Neuronal stem cell (in vitro differentiated cells): ENCODE results near the gene PXK.

Experiments
- DNase-seq: peaks from one replicate; pipeline ENCODE4 v3.0.0-alpha.2; 2013; ENCODE audit warnings: low spot score
- H2AFZ ChIP-seq: one replicate; pipeline ENCODE4 v1.6.1; 2013; ENCODE audit warnings: mild to moderate bottlenecking, low read length, inconsistent platforms
- H2AK5ac ChIP-seq: 2 replicates; pipeline ENCODE4 v1.6.1; 2013; ENCODE audit warnings: low read depth, mild to moderate bottlenecking, inconsistent platforms, low read length, moderate library complexity, mixed read lengths
- H2BK120ac ChIP-seq: 2 replicates; pipeline ENCODE4 v1.6.1; 2013; ENCODE audit warnings: low read depth, mild to moderate bottlenecking, inconsistent platforms, low read length, moderate library complexity, mixed read lengths
- H2BK12ac ChIP-seq: one replicate; pipeline ENCODE4 v1.6.1; 2013; ENCODE audit warnings: low read length, inconsistent platforms
- H2BK15ac ChIP-seq: 2 replicates; pipeline ENCODE4 v1.6.1; 2013; ENCODE audit warnings: mild to moderate bottlenecking, low read length, inconsistent platforms, mixed read lengths
- H2BK5ac ChIP-seq: one replicate; pipeline ENCODE4 v1.6.1; 2013; ENCODE audit warnings: inconsistent platforms, mild to moderate bottlenecking, low read length, moderate library complexity
- H3K14ac ChIP-seq: one replicate; pipeline ENCODE4 v1.6.1; 2013; ENCODE audit warnings: low read length, inconsistent platforms
- H3K18ac ChIP-seq: 2 replicates; pipeline ENCODE4 v1.6.1; 2013; ENCODE audit warnings: low read length, inconsistent platforms
- H3K23ac ChIP-seq: 2 replicates; pipeline ENCODE4 v1.6.1; 2013; ENCODE audit warnings: low read depth, mild to moderate bottlenecking, mixed read lengths, low read length, inconsistent platforms; ENCODE audit not compliant: poor library complexity
- H3K27ac ChIP-seq: replicated peaks from 3 replicates; pipeline ENCODE4 v1.5.1; 2013; ENCODE audit warnings: low read length, inconsistent platforms
- H3K27me3 ChIP-seq, 3 experiments: 2 replicates each; pipeline ENCODE4 v1.6.1; 2013; ENCODE audit warnings: low read length in 3 of 3, mild to moderate bottlenecking in 2 of 3, inconsistent platforms in 1 of 3, low read depth in 1 of 3, mixed read lengths in 1 of 3, moderate library complexity in 1 of 3; ENCODE audit not compliant: control insufficient read depth in 3 of 3, insufficient read depth in 3 of 3
- H3K36me3 ChIP-seq, 2 donors: replicated peaks in 1 of 2; 2 replicates each; pipeline ENCODE4 v1.6.1; 2013; ENCODE audit warnings: low read length in 2 of 2; ENCODE audit not compliant: control insufficient read depth in 2 of 2, insufficient read depth in 2 of 2
- H3K4ac ChIP-seq: 2 replicates; pipeline ENCODE4 v1.6.1; 2013; ENCODE audit warnings: inconsistent platforms, mild to moderate bottlenecking, low read length, moderate library complexity
- H3K4me1 ChIP-seq, 2 donors: 1 replicate in 1 of 2; 2 replicates in 1 of 2; pipeline ENCODE4 v1.6.1; 2013; ENCODE audit warnings: low read length in 2 of 2, low read depth in 1 of 2; ENCODE audit not compliant: control insufficient read depth in 2 of 2, insufficient read depth in 1 of 2
- H3K4me2 ChIP-seq: one replicate; pipeline ENCODE4 v1.6.1; 2013; ENCODE audit warnings: mild to moderate bottlenecking, low read length, inconsistent platforms; ENCODE audit not compliant: insufficient read depth, poor library complexity, severe bottlenecking
- H3K4me3 ChIP-seq, 2 donors: 2 replicates each; pipeline ENCODE4 v1.5.1; 2013; ENCODE audit warnings: low read length in 2 of 2, mild to moderate bottlenecking in 2 of 2, inconsistent platforms in 1 of 2, moderate library complexity in 1 of 2
- H3K79me1 ChIP-seq: one replicate; pipeline ENCODE4 v1.6.1; 2013; ENCODE audit warnings: low read depth, mild to moderate bottlenecking, inconsistent platforms, low read length, moderate library complexity
- H3K9ac ChIP-seq: one replicate; pipeline ENCODE4 v1.6.1; 2013; ENCODE audit warnings: mild to moderate bottlenecking, low read depth, low read length, inconsistent platforms; ENCODE audit not compliant: poor library complexity
- H3K9me3 ChIP-seq, 2 donors: replicated peaks in 1 of 2; 2 replicates each; pipeline versions ENCODE3 to v1.6.1; 2013; ENCODE audit warnings: low read length in 2 of 2, mild to moderate bottlenecking in 2 of 2, inconsistent platforms in 1 of 2, low read depth in 1 of 2, mixed read lengths in 1 of 2, moderate library complexity in 1 of 2; ENCODE audit not compliant: control insufficient read depth in 2 of 2, insufficient read depth in 1 of 2
- H4K8ac ChIP-seq: one replicate; pipeline ENCODE4 v1.6.1; 2013; ENCODE audit warnings: low read depth, mild to moderate bottlenecking, inconsistent platforms, low read length, moderate library complexity
- H4K91ac ChIP-seq: one replicate; pipeline ENCODE4 v1.6.1; 2013; ENCODE audit warnings: low read length, low read depth, mild to moderate bottlenecking, inconsistent platforms; ENCODE audit not compliant: poor library complexity
- WGBS, 2 donors: extraction: QIAGEN DNeasy Blood & Tissue Kit; methylation state at CpG; one replicate each; pipeline ENCODE4 v1.1.7; 2013; ENCODE audit warnings: missing lambda C conversion rate in 2 of 2, mixed read lengths in 1 of 2; ENCODE audit not compliant: insufficient read length in 2 of 2, insufficient replicate concordance in 1 of 2; ENCODE audit errors: extremely low coverage in 2 of 2; 5-methylcytosine and 5-hydroxymethylcytosine counted together

The PXK gene

DNA sequence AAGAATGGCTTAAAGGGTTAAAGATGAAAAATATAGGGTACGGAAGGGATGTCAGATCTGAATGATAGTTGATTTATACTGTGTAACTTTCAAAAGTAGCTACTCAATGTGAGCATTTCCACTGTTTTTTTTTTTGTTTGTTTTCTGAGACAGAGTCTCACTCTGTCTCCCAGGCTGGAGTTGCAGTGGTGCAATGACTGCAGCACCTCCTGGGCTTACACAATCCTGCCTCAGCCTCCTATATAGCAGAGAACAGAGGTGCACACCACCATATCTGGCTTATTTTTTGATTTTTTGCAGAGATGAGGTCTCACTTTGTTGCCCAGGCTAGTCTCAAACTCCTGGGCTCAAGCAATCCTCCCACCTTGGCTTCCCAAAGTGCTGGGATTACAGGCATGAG lies 9.9 kb upstream of the PXK start:
- H3K36me3 ChIP-seq: peaks cover 7 to 32% of the 10 kb centered on the region in 2 donors
- H3K4me2 ChIP-seq: no peak overlapping the region
- H3K9ac ChIP-seq: no peak overlapping the region
- no peak overlapping the region for H3K14ac ChIP-seq
- H3K23ac ChIP-seq: no peak overlapping the region
- no peak overlapping the region for H3K27ac ChIP-seq
- no peak overlapping the region for H3K18ac ChIP-seq
- no peak overlapping the region for H2BK120ac ChIP-seq
- no CpG with 5 or more reads among the region's 1 CpG for WGBS, 2 donors
- H3K79me1 ChIP-seq: no peaks in the 10 kb centered on the region
- H2BK12ac ChIP-seq: no peak overlapping the region
- H2BK5ac ChIP-seq: no peak overlapping the region
- no peak overlapping the region for H4K8ac ChIP-seq
- no peaks in the 10 kb centered on the region for H3K9me3 ChIP-seq
- H3K4me1 ChIP-seq: no peaks in the 10 kb centered on the region
- H3K27me3 ChIP-seq: no peaks in the 10 kb centered on the region
- no peak overlapping the region for H2AK5ac ChIP-seq
- no peak overlapping the region for H3K4me3 ChIP-seq
- no peak overlapping the region for H3K4ac ChIP-seq
- no peak overlapping the region for H2AFZ ChIP-seq
- H2BK15ac ChIP-seq: no peak overlapping the region
- DNase-seq: no peak
- no peak overlapping the region for H4K91ac ChIP-seq

DNA sequence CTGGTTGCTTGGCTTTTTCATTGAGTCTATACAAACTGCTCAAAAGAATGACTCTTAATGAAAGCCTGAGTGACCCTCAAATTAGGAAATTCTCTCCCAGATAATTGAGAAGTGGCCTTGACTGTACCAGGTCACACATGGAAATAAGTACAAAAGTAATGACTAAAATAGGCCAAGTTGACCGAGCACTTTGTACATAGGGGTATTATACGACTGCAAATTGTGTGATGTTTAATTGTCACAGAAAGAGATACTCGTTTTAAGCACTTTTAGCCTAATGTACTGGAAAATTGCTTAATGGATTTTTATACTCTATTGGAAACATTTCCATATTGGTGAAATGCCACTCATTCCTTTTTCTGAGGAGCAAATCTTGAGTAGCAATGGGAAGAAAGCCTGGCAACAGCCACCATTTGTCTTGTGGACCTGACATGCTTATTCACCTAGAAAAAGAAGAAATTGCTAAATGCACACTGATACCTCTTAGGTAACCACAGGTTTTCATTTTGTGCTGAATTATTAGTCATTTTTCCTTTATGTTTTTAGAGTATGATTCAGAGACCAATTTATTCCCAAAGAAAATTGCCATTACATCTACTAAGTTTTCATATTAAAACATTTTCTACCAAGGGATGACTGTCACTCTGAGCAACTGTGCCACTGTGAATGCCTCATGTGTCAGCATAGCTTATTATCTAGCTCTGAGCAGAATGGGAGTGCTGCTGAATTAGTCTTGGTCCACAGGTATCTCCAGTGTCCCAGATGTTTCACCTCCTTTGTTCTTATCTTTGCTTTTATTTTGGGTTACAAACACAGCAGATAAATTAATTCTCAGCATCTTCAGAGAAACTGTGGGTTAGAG lies 8.9 kb upstream of the PXK start:
- Histone ChIP-seq H3K27me3 (no peaks in the 10 kb centered on the region), H3K36me3 (peaks cover 3 to 23% of the 10 kb centered on the region in 2 donors), H2AFZ (no peak overlapping the region), H3K4me1 (no peaks in the 10 kb centered on the region), H2BK15ac (no peak overlapping the region), H3K4me2 (no peak overlapping the region), H4K91ac (no peak overlapping the region), H3K4me3 (no peak overlapping the region), H3K14ac (no peak overlapping the region), H2BK12ac (no peak overlapping the region), H3K9me3 (no peaks in the 10 kb centered on the region), H2BK5ac (no peak overlapping the region), H3K18ac (no peak overlapping the region), H3K23ac (no peak overlapping the region), H4K8ac (no peak overlapping the region), H2AK5ac (no peak overlapping the region), H3K4ac (no peak overlapping the region), H3K27ac (no peak overlapping the region), H3K79me1 (no peaks in the 10 kb centered on the region), H3K9ac (no peak overlapping the region), H2BK120ac (no peak overlapping the region)
- no CpG with 5 or more reads among the region's 3 CpGs for WGBS, 2 donors
- no peak for DNase-seq

DNA sequence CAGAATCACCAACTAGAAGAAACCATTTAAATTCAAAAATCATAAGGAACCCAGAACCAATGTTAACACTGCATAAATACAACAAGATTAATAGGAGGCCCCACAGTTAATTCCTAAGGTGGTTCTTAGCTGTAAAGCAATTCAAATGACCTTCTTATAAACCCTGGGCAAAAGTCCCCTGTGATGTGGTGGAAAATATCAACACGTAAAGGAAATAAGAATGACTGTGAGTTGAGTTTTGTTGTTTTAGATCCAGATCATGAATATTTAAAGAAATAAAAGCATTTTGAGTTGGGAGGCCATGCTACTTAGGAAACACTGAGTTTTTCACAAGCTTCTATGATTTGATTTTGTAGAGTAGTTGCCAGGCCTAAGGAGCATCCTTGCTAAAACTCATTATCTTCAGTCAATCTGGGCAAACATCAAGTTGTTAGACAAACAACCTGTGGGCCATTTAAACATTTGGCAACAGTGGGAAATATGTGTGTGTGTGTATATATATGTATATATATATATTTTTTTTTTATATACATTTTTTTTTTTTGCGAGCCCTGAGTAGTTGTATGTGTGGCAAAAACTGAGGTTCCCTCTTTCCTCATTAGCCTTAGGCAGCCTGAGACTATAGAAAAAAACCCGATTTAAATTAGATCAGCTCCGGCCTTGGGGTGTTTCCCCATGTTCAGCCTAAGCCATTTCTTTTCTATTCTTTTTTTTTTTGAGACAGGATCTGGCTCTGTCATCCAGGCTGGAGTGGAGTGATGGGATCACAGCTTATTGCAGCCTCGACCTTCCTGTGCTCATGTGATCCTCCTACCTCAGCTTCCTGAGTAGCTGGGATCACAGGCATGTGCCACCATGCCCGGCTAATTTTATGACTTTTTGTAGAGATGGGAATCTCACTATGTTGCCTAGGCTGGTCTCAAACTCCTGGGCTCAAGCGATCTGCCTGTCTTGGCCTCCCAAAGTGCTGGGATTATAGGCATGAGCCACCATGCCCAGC lies 8.0 kb upstream of the PXK start:
- H3K27ac ChIP-seq: no peak overlapping the region
- no peak overlapping the region for H3K9ac ChIP-seq
- no peak overlapping the region for H3K14ac ChIP-seq
- H3K27me3 ChIP-seq: no peaks in the 10 kb centered on the region
- no peak overlapping the region for H2AK5ac ChIP-seq
- H3K79me1 ChIP-seq: no peaks in the 10 kb centered on the region
- H2BK5ac ChIP-seq: no peak overlapping the region
- H3K4ac ChIP-seq: no peak overlapping the region
- H2AFZ ChIP-seq: no peak overlapping the region
- H3K36me3 ChIP-seq: peaks cover 0 to 14% of the 10 kb centered on the region in 2 donors
- no CpG with 5 or more reads among the region's 7 CpGs for WGBS, 2 donors
- no peaks in the 10 kb centered on the region for H3K9me3 ChIP-seq
- H2BK15ac ChIP-seq: no peak overlapping the region
- H3K18ac ChIP-seq: no peak overlapping the region
- H4K8ac ChIP-seq: no peak overlapping the region
- no peak for DNase-seq
- H3K4me2 ChIP-seq: no peak overlapping the region
- H2BK120ac ChIP-seq: no peak overlapping the region
- H4K91ac ChIP-seq: no peak overlapping the region
- no peak overlapping the region for H3K23ac ChIP-seq
- no peak overlapping the region for H3K4me3 ChIP-seq
- no peak overlapping the region for H2BK12ac ChIP-seq
- no peaks in the 10 kb centered on the region for H3K4me1 ChIP-seq

DNA sequence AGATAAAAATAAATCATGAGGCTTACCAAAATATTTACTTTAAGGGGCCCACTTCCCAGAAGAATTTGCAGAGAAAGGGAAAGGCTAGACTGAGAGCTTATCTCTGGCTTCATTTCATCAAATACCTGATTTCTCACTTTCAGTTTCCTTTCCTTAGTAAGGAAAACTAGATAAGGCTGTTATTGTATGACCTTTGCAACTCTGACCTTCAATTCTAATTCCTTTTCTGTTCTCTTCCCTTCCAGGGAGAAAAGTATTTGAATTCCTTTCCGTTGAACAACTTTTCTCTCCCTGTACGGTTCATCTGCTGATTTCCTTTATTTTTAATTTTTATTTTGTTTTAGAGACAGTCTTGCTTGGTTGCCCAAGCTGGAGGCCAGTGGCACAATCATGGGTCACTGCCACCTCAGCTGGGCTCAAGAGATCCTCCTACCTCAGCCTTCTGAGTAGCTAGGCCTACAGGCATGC lies 7.1 kb upstream of the PXK start:
- H3K9ac ChIP-seq: no peak overlapping the region
- H3K4me1 ChIP-seq: no peaks in the 10 kb centered on the region
- no peaks in the 10 kb centered on the region for H3K27me3 ChIP-seq
- no peak overlapping the region for H2AFZ ChIP-seq
- H4K8ac ChIP-seq: no peak overlapping the region
- no peak overlapping the region for H2BK120ac ChIP-seq
- H3K18ac ChIP-seq: no peak overlapping the region
- H3K9me3 ChIP-seq: no peaks in the 10 kb centered on the region
- peaks cover 0 to 10% of the 10 kb centered on the region in 2 donors for H3K36me3 ChIP-seq
- H3K14ac ChIP-seq: no peak overlapping the region
- H2BK15ac ChIP-seq: no peak overlapping the region
- DNase-seq: no peak
- no peak overlapping the region for H2BK5ac ChIP-seq
- H3K23ac ChIP-seq: no peak overlapping the region
- H3K4me2 ChIP-seq: no peak overlapping the region
- H3K4ac ChIP-seq: no peak overlapping the region
- H2AK5ac ChIP-seq: no peak overlapping the region
- no peak overlapping the region for H3K4me3 ChIP-seq
- no peak overlapping the region for H4K91ac ChIP-seq
- no peak overlapping the region for H2BK12ac ChIP-seq
- no peaks in the 10 kb centered on the region for H3K79me1 ChIP-seq
- WGBS, 2 donors: no CpG with 5 or more reads among the region's 2 CpGs
- no peak overlapping the region for H3K27ac ChIP-seq
